GM18505 (cell line): Measurements from ENCODE around the gene AGL.
"Not testable (repeated sequence)": the region's sequence is repeated elsewhere in the genome, so short reads cannot be mapped to it uniquely, and the experiment has no call there.

Experiments
- ATAC-seq: cut with Tn5 transposase; IDR thresholded peaks from one replicate; pipeline ENCODE4 v1.9.1; 2021; ENCODE audit not compliant: unreplicated experiment
- POLR2A ChIP-seq: IDR thresholded peaks from 4 replicates; pipeline ENCODE4 v1.6.1; 2011; ENCODE audit warnings: borderline replicate concordance; ENCODE audit not compliant: insufficient read depth, insufficient read length; ENCODE audit errors: extremely low read depth

The AGL gene

DNA sequence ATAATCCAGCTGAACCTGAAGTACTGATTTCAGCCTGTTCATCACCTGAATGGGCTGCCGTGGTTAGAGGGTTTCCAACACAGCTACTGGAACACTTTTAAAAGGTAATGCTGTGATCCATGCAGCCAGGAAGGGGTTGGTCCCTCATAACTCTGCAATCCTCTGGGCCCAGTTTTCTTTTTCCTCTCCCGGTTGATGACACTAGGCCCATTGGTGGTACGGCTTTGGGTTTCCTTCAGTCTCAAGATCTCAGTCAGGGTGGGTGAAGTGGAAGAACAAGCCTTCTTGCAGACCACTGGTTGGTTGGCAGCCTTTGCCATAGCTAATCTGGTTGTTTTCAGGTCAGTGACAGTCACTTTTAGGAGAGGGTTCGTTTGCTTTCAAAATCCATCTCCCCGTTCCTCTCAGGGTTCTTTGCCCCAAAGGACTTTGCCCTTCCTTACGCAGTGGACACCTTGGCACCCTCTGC lies 119.1 kb downstream of the AGL start:
- no peak for TF ChIP-seq POLR2A
- no peak for ATAC-seq

DNA sequence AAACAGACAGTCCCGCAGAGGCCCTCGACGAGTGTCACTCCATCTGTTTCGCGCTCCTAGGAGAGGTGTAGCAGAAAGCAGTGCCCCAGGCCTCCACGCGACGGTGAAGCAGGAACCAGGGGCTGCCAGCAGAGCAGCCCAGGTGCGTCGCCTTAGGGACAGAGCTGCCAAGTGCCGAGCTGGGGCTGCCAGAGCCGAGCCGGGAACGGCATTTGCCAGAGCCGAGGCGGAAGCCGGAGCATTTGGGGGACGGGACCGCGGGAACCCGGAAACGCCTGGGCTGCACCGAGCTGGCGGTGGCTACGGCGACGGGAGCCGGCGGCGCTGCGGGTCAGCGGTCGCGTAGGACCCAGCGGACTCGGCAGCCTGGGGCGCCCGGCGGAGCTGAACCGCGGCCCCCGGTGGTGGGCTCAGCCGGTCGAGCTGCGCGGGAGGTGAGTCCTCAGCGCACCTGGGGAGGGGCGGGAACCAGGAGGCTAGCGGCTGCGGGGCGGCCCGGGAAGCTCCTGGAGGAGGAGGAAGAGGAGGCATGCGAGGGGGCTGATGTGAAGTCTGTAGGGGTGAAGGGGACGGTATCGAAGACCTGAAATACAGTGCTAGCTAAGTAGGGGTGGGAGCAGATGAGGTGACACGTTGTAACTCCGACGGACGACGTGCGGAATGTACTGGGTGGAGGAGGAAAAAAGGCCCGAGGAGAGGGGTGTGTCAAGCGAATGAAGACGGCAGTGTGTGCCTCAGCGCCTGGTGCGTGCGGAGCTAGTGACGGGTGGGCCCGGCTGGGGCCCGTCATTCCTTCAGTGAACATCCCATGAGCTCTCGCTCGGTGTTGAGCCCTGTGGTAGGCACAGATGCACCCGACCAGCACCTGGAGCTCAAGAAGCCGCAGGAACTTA lies 119.8 kb downstream of the AGL start, which contains the start of gene SLC35A3:
SLC35A3 (plus strand) TSS at position 268 of the 893 bp plus-strand sequence. CDS start 23,559 bp downstream, outside the sequence.
- peak; percentile 82 for TF ChIP-seq POLR2A
- ATAC-seq: peak; percentile 90

DNA sequence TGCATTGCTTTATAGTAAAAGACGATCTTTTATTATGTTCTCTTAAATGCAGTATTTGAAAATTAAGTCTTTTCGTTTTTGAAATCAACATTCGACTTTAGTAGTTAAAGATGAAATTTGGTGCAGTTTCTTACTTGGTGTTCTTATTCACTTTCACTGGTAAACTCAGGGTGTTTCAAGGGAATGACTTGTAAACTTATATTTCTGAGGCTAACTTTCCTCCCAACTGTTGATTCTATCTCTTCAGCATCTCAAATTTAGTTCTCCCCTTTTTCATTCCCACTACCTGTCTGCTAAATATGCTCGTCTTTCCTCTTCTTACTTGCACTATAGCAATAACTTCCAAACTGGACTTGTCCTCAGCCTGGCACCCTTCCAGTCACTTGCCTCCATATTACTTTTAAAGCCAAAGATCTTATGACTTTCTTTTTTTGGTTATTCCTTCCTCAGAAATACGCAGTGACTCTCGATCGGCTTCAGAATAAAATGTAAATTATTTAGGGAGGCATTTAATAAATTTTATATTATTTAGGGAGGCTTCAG lies 120.6 kb downstream of the AGL start:
- no peak for TF ChIP-seq POLR2A
- no peak for ATAC-seq

DNA sequence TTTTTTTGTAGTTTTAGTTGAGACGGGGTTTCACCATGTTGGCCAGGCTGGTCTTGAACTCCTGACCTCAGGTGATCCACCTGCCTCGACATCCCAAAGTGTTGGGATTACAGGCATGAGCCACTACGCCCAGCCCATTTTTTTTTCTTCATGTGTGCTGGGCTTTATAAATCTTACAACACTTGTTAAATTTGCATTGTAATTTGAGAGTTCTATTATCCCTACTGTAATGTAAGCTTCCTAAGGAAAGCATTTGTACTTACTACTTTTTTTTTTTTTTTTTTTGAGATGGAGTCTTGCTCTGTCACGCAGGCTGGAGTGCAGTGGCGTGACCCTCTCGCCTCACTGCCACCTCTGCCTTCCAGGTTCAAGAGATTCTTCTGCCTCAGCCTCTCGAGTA lies 121.9 kb downstream of the AGL start:
- ATAC-seq: not testable (repeated sequence)
